B cell (primary cell): ENCODE measurements around the gene SLC16A10. TPM values are rescaled to one million over a fixed set of nuclear protein-coding genes. Genes with fewer than 3 reads are reported as not detected.

Source experiments
- ATAC-seq: fragments of 200-7000 bp; cut with Tn5 transposase; one replicate; pipeline ENCODE4 v1.10.0; 2021; ENCODE audit warnings: low read depth, mild to moderate bottlenecking, moderate number of reproducible peaks, moderate library complexity
- CTCF ChIA-PET: fragments of 350-600 bp; sonication (Branson Sonifier 250); formaldehyde crosslinking; loops from one replicate; lab custom pipeline; 2021; ENCODE audit warnings: antibody characterized with exemption, inconsistent platforms; lab: Charles Lee
- POLR2A ChIA-PET: fragments of 350-600 bp; sonication (Branson Sonifier 250); formaldehyde crosslinking; loops from one replicate; lab custom pipeline; 2021; ENCODE audit warnings: antibody characterized with exemption; lab: Charles Lee
- DNase-seq: peaks from one replicate; pipeline ENCODE4 v3.0.0; 2013
- H2AFZ ChIP-seq: 2 replicates; pipeline ENCODE4 v1.6.1; 2012; ENCODE audit warnings: mild to moderate bottlenecking, low read depth, low read length; ENCODE audit not compliant: insufficient read depth, poor library complexity, severe bottlenecking
- H3K27ac ChIP-seq, 2 donors: 1 replicate in 1 of 2; 2 replicates in 1 of 2; pipeline ENCODE4 v1.5.1; 2012 to 2013; ENCODE audit warnings: low read length in 2 of 2, mild to moderate bottlenecking in 2 of 2, moderate library complexity in 1 of 2
- H3K27me3 ChIP-seq, 4 experiments: fragments of 200-600 bp in 1 of 4; sonication (generic) in 1 of 4; replicated peaks in 1 of 4; 1 replicate in 2 of 4; 2 replicates in 2 of 4; pipeline versions ENCODE4 v1.6.1 to v1.7.0; 2013 to 2016; ENCODE audit warnings: low read length in 3 of 4, mild to moderate bottlenecking in 2 of 4, mixed read lengths in 1 of 4, moderate library complexity in 1 of 4; ENCODE audit not compliant: insufficient read depth in 4 of 4, control insufficient read depth in 3 of 4; ENCODE audit errors: control extremely low read depth in 1 of 4
- H3K36me3 ChIP-seq, 2 experiments: replicated peaks in 1 of 2; 1 replicate in 1 of 2; 2 replicates in 1 of 2; pipeline versions ENCODE4 v1.6.1 to v1.7.1; 2013; ENCODE audit warnings: low read length in 1 of 2; ENCODE audit not compliant: insufficient read depth in 2 of 2, control insufficient read depth in 1 of 2; ENCODE audit errors: control extremely low read depth in 1 of 2, extremely low read depth in 1 of 2
- H3K4me1 ChIP-seq, 2 donors: fragments of 200-600 bp in 1 of 2; sonication (generic) in 1 of 2; 1 replicate in 1 of 2; 2 replicates in 1 of 2; pipeline versions ENCODE4 v1.5.1 to v1.6.1; 2013 to 2017; ENCODE audit warnings: low read length in 2 of 2; ENCODE audit not compliant: control insufficient read depth in 2 of 2, insufficient read depth in 2 of 2
- H3K4me2 ChIP-seq: replicated peaks from 2 replicates; pipeline ENCODE3; 2012; ENCODE audit warnings: mild to moderate bottlenecking, low read depth, low read length; ENCODE audit not compliant: poor library complexity, severe bottlenecking
- H3K4me3 ChIP-seq, 5 experiments: fragments of 200-600 bp in 1 of 5; sonication (generic) in 1 of 5; 1 replicate in 3 of 5; 2 replicates in 2 of 5; pipeline versions ENCODE4 v1.5.1 to v1.7.0; 2011 to 2016; ENCODE audit warnings: low read length in 4 of 5, mild to moderate bottlenecking in 4 of 5, low read depth in 2 of 5, control low read depth in 1 of 5, moderate library complexity in 1 of 5; ENCODE audit not compliant: insufficient read depth in 1 of 5; ENCODE audit errors: control extremely low read depth in 1 of 5, extremely low read depth in 1 of 5
- H3K79me2 ChIP-seq: fragments of 200-600 bp; sonication (generic); one replicate; pipeline ENCODE4 v1.6.0; 2016; ENCODE audit warnings: low read length; ENCODE audit not compliant: control insufficient read depth, insufficient read depth
- H3K9ac ChIP-seq: fragments of 200-600 bp; sonication (generic); 2 replicates; pipeline ENCODE4 v1.6.1; 2017; ENCODE audit warnings: mild to moderate bottlenecking, low read length, moderate library complexity
- H3K9me3 ChIP-seq, 3 donors: one replicate each; pipeline versions ENCODE4 v1.6.1 to v1.7.1; 2013; ENCODE audit warnings: low read length in 2 of 3; ENCODE audit not compliant: control insufficient read depth in 2 of 3, insufficient read depth in 1 of 3; ENCODE audit errors: control extremely low read depth in 1 of 3
- H4K20me1 ChIP-seq: 2 replicates; pipeline ENCODE4 v1.6.0; 2012; ENCODE audit warnings: mild to moderate bottlenecking, low read length; ENCODE audit not compliant: insufficient read depth, control insufficient read depth, poor library complexity, severe bottlenecking
- H3K27ac Mint-ChIP-seq: one replicate; pipeline ENCODE4 v1.8.0; 2021; ENCODE audit warnings: mixed read lengths
- H3K27me3 Mint-ChIP-seq: one replicate; pipeline ENCODE4 v1.8.0; 2021; ENCODE audit warnings: mixed read lengths
- H3K4me1 Mint-ChIP-seq: one replicate; pipeline ENCODE4 v1.8.0; 2021; ENCODE audit warnings: mixed read lengths
- H3K4me3 Mint-ChIP-seq: one replicate; pipeline ENCODE4 v1.8.0; 2021; ENCODE audit warnings: mixed read lengths
- H3K9me3 Mint-ChIP-seq: one replicate; pipeline ENCODE4 v1.8.0; 2022; ENCODE audit warnings: mixed read lengths; ENCODE audit not compliant: insufficient read depth
- EZH2 ChIP-seq: IDR thresholded peaks from 2 replicates; pipeline ENCODE4 v1.6.1; 2012; ENCODE audit warnings: borderline replicate concordance, low read depth, mild to moderate bottlenecking, moderate library complexity, low read length; ENCODE audit not compliant: insufficient read depth, poor library complexity, severe bottlenecking
- WGBS: methylation state at CpG from one replicate; pipeline ENCODE4 v1.1.5; 2013; ENCODE audit warnings: missing lambda C conversion rate; ENCODE audit not compliant: insufficient coverage; 5-methylcytosine and 5-hydroxymethylcytosine counted together
- intact Hi-C: fragments of 100-400 bp; cut with micrococcal nuclease; formaldehyde crosslinking; loops from one replicate; pipeline ENCODE4 v1.10.0; 2022
- polyA plus RNA-seq: library from polyadenylated mRNA; depleted of rRNA; stranded (reverse); fragments of >200 nt; gene quantifications from 2 replicates; pipeline ENCODE4 v1.2.3, GENCODE V29; 2012
- total RNA-seq, 2 donors: library from RNA; stranded (reverse); fragments of 120-200 nt in 1 of 2; gene quantifications; 1 replicate in 1 of 2; 2 replicates in 1 of 2; pipeline versions ENCODE4 v1.2.3 to v1.2.4, GENCODE V29; 2013 to 2022
- TF ChIP-seq, protein P1 (sequence below): fragments of 200-600 bp; IDR thresholded peaks from one replicate; pipeline ENCODE4 v1.8.0; 2022; ENCODE audit warnings: antibody characterized with exemption, mild to moderate bottlenecking

The SLC16A10 gene
- total and polyA plus RNA-seq, 2 donors (not counting 1 experiment from before 2014, with no cell fraction given), result 0.06 to 0.71 TPM

DNA sequence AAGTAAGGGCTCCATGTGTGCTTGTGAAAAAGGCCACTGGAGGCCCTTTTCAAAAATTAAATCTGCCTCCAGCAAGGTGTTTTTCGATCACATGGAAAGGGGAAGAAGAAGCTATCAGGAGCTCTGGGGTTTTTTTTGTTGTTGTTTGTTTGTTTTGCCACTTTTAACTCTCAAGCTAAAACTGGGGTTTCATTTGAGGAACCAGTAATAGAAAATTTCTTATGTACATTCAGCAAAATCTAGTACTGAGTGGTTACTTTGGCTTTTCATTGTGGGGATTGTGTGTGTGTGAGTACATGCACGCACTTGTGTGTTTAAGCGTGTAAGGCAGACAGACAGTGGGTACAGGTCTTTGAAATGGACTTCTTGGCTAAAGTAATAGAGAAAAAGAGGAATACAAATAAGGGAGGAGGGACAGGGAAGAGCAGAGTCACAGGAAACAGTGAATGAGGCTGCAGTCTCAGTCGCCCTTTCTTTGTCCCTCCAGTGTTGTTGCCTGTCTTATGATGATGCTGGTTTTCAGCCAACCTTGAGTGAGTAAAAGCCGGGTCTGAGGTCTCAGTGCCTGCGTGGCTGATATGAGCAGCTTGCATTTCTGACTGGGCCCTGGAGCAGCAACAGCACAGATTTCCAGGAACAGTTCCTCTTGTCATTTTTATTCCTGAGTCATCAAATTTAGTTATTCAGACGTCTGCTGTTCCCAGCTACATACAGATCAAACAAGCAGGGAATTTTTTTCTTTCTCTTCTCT is 26.2 kb downstream of the SLC16A10 start:
- Histone ChIP-seq H3K36me3 (no peaks in the 10 kb centered on the region), H2AFZ (no peak overlapping the region), H3K4me2 (no peak overlapping the region), H3K27ac (no peak overlapping the region), H3K4me3 (no peak overlapping the region), H4K20me1 (no peaks in the 10 kb centered on the region), H3K9me3 (no peaks in the 10 kb centered on the region), H3K4me1 (no peaks in the 10 kb centered on the region), H3K79me2 (no peaks in the 10 kb centered on the region), H3K27me3 (no peaks in the 10 kb centered on the region), H3K9ac (no peak overlapping the region)
- TF ChIP-seq, protein P1, sequence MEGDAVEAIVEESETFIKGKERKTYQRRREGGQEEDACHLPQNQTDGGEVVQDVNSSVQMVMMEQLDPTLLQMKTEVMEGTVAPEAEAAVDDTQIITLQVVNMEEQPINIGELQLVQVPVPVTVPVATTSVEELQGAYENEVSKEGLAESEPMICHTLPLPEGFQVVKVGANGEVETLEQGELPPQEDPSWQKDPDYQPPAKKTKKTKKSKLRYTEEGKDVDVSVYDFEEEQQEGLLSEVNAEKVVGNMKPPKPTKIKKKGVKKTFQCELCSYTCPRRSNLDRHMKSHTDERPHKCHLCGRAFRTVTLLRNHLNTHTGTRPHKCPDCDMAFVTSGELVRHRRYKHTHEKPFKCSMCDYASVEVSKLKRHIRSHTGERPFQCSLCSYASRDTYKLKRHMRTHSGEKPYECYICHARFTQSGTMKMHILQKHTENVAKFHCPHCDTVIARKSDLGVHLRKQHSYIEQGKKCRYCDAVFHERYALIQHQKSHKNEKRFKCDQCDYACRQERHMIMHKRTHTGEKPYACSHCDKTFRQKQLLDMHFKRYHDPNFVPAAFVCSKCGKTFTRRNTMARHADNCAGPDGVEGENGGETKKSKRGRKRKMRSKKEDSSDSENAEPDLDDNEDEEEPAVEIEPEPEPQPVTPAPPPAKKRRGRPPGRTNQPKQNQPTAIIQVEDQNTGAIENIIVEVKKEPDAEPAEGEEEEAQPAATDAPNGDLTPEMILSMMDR, result no peak
- TF ChIP-seq EZH2, result no peak
- ATAC-seq (no peak), DNase-seq (no peak)
- 46% methylated on average over 7 of the region's 7 CpGs for WGBS
- Mint-ChIP-seq H3K27ac (no peak overlapping the region), H3K9me3 (no peaks in the 10 kb centered on the region), H3K4me3 (no peak overlapping the region), H3K27me3 (peaks cover 11% of the 10 kb centered on the region), H3K4me1 (peaks cover 1% of the 10 kb centered on the region)
- intact Hi-C loops, result no loop called here
- ChIA-PET CTCF (interaction anchor here (1.2 kb wide), 1 partner anchor 17 kb away, joined by 3 read pairs; no protein-coding TSS in a partner anchor), POLR2A (no interaction called here)

DNA sequence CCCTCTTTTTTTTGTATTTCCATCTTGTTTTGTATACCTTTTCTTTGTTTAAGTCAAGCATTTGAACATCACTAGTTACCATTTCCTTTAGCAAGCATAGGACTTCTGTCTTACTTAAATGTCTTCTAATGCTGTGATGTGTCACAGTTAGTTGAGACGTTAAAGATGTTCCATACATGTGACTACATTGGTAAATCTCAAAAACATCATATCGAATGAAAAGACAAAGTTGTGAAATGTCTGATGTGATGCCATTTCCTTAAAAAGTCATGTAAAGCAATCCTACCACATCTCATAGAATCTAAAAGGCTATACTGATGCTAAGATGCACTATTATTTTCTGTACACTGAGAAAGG is 26.8 kb downstream of the SLC16A10 start:
- H3K9ac ChIP-seq, result no peak overlapping the region
- peaks cover 11% of the 10 kb centered on the region for H3K27me3 Mint-ChIP-seq
- POLR2A ChIA-PET, result no interaction called here

More for the DNA sequence above, 26.8 kb downstream of the SLC16A10 start:
- CTCF ChIA-PET, result no interaction called here
- intact Hi-C loops, result no loop called here
- Histone ChIP-seq H3K79me2 (no peaks in the 10 kb centered on the region), H3K4me1 (no peaks in the 10 kb centered on the region), H3K4me2 (no peak overlapping the region), H4K20me1 (no peaks in the 10 kb centered on the region), H3K27me3 (no peaks in the 10 kb centered on the region), H2AFZ (no peak overlapping the region), H3K36me3 (no peaks in the 10 kb centered on the region), H3K9me3 (no peaks in the 10 kb centered on the region), H3K4me3 (no peak overlapping the region), H3K27ac (no peak overlapping the region)
- ATAC-seq (no peak), DNase-seq (no peak)
- no peaks in the 10 kb centered on the region for H3K9me3 Mint-ChIP-seq
- TF ChIP-seq, protein P1, result no peak
- TF ChIP-seq EZH2, result no peak
- WGBS, result no CpG with 5 or more reads among the region's 2 CpGs
- H3K4me3 Mint-ChIP-seq, result no peak overlapping the region
- no peak overlapping the region for H3K27ac Mint-ChIP-seq
- H3K4me1 Mint-ChIP-seq, result peaks cover 1% of the 10 kb centered on the region
